Thyroid gland (tissue), 4 donors: ENCODE data around the gene PLD3. TPM values are rescaled to one million over a fixed set of nuclear protein-coding genes. Genes with fewer than 3 reads are reported as not detected.
"Not testable (repeated sequence)": the region's sequence is repeated elsewhere in the genome, so short reads cannot be mapped to it uniquely, and the experiment has no call there.

ENCODE experiments used
- DNase-seq, 2 donors: peaks; one replicate each; pipeline ENCODE4 v3.0.0-alpha.2; 2019
- H3K27ac ChIP-seq, 3 donors: fragments of 200-600 bp; sonication (generic); 1 replicate in 2 of 3; 2 replicates in 1 of 3; pipeline ENCODE4 v1.5.1; 2016 to 2019; ENCODE audit warnings: mild to moderate bottlenecking in 1 of 3, moderate library complexity in 1 of 3
- H3K27me3 ChIP-seq: fragments of 200-600 bp; sonication (generic); one replicate; pipeline ENCODE4 v1.5.1; 2019
- H3K36me3 ChIP-seq, 2 donors: fragments of 200-600 bp; sonication (generic); one replicate each; pipeline ENCODE4 v1.5.1; 2016 to 2019
- H3K4me1 ChIP-seq, 2 donors: fragments of 200-600 bp; sonication (generic); one replicate each; pipeline ENCODE4 v1.5.1; 2017 to 2019
- H3K4me3 ChIP-seq, 3 donors: fragments of 200-600 bp; sonication (generic); replicated peaks in 1 of 3; 1 replicate in 2 of 3; 2 replicates in 1 of 3; pipeline ENCODE4 v1.5.1; 2016; ENCODE audit warnings: mild to moderate bottlenecking in 1 of 3
- H3K9me3 ChIP-seq: fragments of 200-600 bp; sonication (generic); one replicate; pipeline ENCODE4 v1.5.1; 2017
- POLR2A ChIP-seq, 2 donors: fragments of 450-650 bp; IDR thresholded peaks; one replicate each; pipeline ENCODE4 v1.6.1; 2017; ENCODE audit warnings: antibody characterized with exemption in 2 of 2, mild to moderate bottlenecking in 2 of 2, moderate library complexity in 1 of 2
- WGBS, 2 donors: methylation state at CpG; one replicate each; pipeline ENCODE4 v1.1.5; 2017; 5-methylcytosine and 5-hydroxymethylcytosine counted together
- intact Hi-C: fragments of 100-400 bp; cut with DNase I; formaldehyde crosslinking; loops from one replicate; pipeline ENCODE4 v1.15.1; 2023
- total RNA-seq, 4 donors: library from RNA; depleted of rRNA; stranded (reverse); fragments of >200 nt; gene quantifications; one replicate each; pipeline ENCODE4 v1.2.3, GENCODE V29; 2016
- TF ChIP-seq, protein P1 (sequence below), 6 experiments: fragments of 200-600 bp in 3 of 6; fragments of 450-650 bp in 3 of 6; sonication (generic) in 3 of 6; IDR thresholded peaks; one replicate each; pipeline ENCODE4 v1.5.1; 2016 to 2019; ENCODE audit warnings: antibody characterized with exemption in 6 of 6, mild to moderate bottlenecking in 2 of 6, inconsistent platforms in 1 of 6, moderate library complexity in 1 of 6

PLD3 gene
- total RNA-seq, 4 donors from 2014 or later: 151 to 258 (median 244) TPM

GRCh38 chr19:40331052-40331451 lies 17.4 kb upstream of the PLD3 start:
- DNase-seq: no peak
- Histone ChIP-seq H3K36me3 (peaks cover 41 to 63% of the 10 kb centered on the region in 2 donors), H3K4me3 (no peak overlapping the region), H3K27ac (no peak overlapping the region), H3K27me3 (no peaks in the 10 kb centered on the region), H3K9me3 (no peaks in the 10 kb centered on the region), H3K4me1 (no peaks in the 10 kb centered on the region)
- 95 to 100% methylated on average over 5 of the region's 5 CpGs for WGBS, 2 donors
- intact Hi-C loops: no loop called here
- TF ChIP-seq POLR2A (IDR thresholded peaks at IDR 0.05): no peak

DNA sequence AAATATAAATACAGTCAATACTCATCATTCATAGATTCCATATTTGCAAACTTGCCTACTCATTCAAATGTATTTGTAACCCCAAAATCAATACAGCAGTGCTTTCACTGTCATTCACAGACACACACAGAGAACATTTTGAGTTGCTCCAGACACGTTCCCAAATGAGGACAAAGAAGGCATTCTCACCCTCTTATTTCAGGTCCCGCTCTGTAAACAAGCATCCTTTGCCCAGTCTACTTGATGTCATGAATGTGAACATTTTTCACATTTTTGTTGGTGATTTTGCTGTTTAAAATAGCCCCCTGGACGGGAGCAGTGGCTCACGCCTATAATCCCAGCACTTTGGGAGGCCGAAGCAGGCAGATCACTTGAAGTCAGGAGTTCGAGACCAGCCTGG lies 15.8 kb upstream of the PLD3 start:
- H3K27ac ChIP-seq: no peak overlapping the region
- TF ChIP-seq, protein P1, sequence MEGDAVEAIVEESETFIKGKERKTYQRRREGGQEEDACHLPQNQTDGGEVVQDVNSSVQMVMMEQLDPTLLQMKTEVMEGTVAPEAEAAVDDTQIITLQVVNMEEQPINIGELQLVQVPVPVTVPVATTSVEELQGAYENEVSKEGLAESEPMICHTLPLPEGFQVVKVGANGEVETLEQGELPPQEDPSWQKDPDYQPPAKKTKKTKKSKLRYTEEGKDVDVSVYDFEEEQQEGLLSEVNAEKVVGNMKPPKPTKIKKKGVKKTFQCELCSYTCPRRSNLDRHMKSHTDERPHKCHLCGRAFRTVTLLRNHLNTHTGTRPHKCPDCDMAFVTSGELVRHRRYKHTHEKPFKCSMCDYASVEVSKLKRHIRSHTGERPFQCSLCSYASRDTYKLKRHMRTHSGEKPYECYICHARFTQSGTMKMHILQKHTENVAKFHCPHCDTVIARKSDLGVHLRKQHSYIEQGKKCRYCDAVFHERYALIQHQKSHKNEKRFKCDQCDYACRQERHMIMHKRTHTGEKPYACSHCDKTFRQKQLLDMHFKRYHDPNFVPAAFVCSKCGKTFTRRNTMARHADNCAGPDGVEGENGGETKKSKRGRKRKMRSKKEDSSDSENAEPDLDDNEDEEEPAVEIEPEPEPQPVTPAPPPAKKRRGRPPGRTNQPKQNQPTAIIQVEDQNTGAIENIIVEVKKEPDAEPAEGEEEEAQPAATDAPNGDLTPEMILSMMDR (IDR thresholded peaks at IDR 0.05): no peak
- TF ChIP-seq POLR2A (IDR thresholded peaks at IDR 0.05): no peak
- no peaks in the 10 kb centered on the region for H3K4me1 ChIP-seq
- intact Hi-C loops: no loop called here
- DNase-seq: no peak
- no peaks in the 10 kb centered on the region for H3K9me3 ChIP-seq
- no peaks in the 10 kb centered on the region for H3K27me3 ChIP-seq
- peaks cover 30 to 55% of the 10 kb centered on the region in 2 donors for H3K36me3 ChIP-seq
- 94 to 95% methylated on average over 6 of the region's 6 CpGs for WGBS, 2 donors
- no peak overlapping the region for H3K4me3 ChIP-seq

- H3K27me3 ChIP-seq, H3K27ac ChIP-seq, intact Hi-C loops, H3K9me3 ChIP-seq, H3K4me3 ChIP-seq, DNase-seq, H3K4me1 ChIP-seq: not testable (repeated sequence)
- peaks cover 27 to 51% of the 10 kb centered on the region in 2 donors for H3K36me3 ChIP-seq
- 97 to 99% methylated on average over 6 of the region's 6 CpGs for WGBS, 2 donors
Observed at GRCh38 chr19:40333083-40333482, 15.4 kb upstream of the PLD3 start.

GRCh38 chr19:40335101-40335500 lies 13.4 kb upstream of the PLD3 start:
- intact Hi-C loops: no loop called here
- Histone ChIP-seq H3K4me3 (no peak overlapping the region), H3K36me3 (peaks cover 24 to 43% of the 10 kb centered on the region in 2 donors), H3K27ac (no peak overlapping the region), H3K27me3 (no peaks in the 10 kb centered on the region), H3K9me3 (no peaks in the 10 kb centered on the region), H3K4me1 (no peaks in the 10 kb centered on the region)
- TF ChIP-seq, protein P1 (IDR thresholded peaks at IDR 0.05): no peak
- no peak for TF ChIP-seq POLR2A (IDR thresholded peaks at IDR 0.05)
- no peak for DNase-seq

DNA sequence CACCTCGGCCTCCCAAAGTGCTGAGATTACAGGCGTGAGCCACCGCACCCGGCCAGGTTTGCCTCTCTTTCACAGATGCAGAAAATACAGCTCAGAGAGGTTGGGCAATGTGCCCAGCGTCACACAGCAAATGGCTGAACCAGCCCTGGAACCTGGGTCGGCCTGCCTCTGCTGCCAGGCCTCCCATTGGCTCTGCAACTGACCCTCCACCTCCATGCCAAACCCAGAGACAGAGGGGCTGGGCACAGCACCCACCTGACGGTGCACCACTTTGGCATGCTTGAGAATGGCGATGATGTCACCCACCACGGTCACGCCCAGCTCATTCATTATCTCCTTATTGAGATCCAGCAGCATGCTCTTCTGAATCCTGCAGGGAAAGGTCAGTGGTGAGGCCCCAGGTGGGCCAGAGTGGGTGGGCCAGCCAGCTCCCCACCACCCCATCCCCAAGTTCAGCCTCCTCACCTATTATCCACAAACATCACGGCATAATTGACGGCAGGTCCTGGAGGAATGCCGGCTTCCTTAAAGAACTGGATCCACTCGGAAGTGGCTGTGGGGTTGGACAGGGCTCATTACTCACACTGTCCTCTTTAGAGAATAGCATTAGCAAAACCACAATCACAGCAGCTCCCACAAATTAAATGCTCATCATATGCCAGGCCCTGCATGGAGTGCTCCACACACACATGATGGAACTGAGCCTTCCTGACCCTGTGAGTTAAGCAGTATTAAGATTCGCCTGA lies 12.5 kb upstream of the PLD3 start:
- Histone ChIP-seq H3K4me3 (no peak overlapping the region), H3K27ac (no peak overlapping the region), H3K4me1 (no peaks in the 10 kb centered on the region), H3K9me3 (no peaks in the 10 kb centered on the region), H3K27me3 (no peaks in the 10 kb centered on the region), H3K36me3 (peaks cover 24 to 39% of the 10 kb centered on the region in 2 donors)
- DNase-seq: no peak
- WGBS, 2 donors: 97% methylated on average over 15 of the region's 15 CpGs
- intact Hi-C loops: no loop called here
- TF ChIP-seq, protein P1 (IDR thresholded peaks at IDR 0.05): no peak
- no peak for TF ChIP-seq POLR2A (IDR thresholded peaks at IDR 0.05)

GRCh38 chr19:40336601-40336900 lies 11.9 kb upstream of the PLD3 start:
- H3K9me3 ChIP-seq: no peaks in the 10 kb centered on the region
- no peak overlapping the region for H3K4me3 ChIP-seq
- H3K36me3 ChIP-seq: peaks cover 24 to 34% of the 10 kb centered on the region in 2 donors
- intact Hi-C loops: no loop called here
- no peaks in the 10 kb centered on the region for H3K27me3 ChIP-seq
- no peak for DNase-seq
- 94 to 100% methylated on average over 2 of the region's 2 CpGs for WGBS, 2 donors
- TF ChIP-seq, protein P1 (IDR thresholded peaks at IDR 0.05): no peak
- TF ChIP-seq POLR2A (IDR thresholded peaks at IDR 0.05): no peak
- no peaks in the 10 kb centered on the region for H3K4me1 ChIP-seq
- H3K27ac ChIP-seq: no peak overlapping the region
